ENCODE results near the gene COG7.

The COG7 gene

DNA sequence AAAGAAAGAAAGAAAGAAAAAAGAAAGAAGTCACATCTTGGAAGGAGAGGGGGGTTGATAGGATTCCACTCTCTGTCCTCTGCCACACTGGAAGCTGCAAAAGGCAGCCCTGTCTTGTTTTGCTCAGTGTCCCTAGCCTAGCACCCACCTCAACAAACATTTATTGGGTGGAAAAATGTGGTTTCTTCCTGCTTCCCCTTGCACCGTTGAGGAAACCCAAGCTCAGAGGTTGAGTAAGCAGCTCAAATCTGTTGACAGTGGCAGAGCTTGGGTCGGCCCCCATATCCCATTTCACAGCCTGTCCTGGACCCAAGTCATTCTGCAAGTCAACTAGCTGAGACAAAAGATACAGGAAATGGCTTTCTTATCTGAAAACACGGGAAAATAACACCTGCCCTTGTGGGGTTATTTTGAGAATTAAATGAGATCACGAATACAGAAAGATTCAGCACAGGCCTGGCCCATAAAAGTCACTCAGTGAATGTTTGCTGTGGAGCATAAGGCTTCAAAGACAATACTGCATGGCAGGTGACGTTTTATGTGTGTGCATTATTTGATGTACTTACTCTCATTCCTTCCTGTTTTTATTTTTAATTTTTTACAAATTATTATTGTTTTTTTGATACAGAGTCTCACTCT, 87.3 kb downstream of the COG7 start:
- DNase-seq (ENCODE audit: low read depth in 2 of 3, low spot score in 1 of 3) = peak in 1 of 3 donors; percentile 8

DNA sequence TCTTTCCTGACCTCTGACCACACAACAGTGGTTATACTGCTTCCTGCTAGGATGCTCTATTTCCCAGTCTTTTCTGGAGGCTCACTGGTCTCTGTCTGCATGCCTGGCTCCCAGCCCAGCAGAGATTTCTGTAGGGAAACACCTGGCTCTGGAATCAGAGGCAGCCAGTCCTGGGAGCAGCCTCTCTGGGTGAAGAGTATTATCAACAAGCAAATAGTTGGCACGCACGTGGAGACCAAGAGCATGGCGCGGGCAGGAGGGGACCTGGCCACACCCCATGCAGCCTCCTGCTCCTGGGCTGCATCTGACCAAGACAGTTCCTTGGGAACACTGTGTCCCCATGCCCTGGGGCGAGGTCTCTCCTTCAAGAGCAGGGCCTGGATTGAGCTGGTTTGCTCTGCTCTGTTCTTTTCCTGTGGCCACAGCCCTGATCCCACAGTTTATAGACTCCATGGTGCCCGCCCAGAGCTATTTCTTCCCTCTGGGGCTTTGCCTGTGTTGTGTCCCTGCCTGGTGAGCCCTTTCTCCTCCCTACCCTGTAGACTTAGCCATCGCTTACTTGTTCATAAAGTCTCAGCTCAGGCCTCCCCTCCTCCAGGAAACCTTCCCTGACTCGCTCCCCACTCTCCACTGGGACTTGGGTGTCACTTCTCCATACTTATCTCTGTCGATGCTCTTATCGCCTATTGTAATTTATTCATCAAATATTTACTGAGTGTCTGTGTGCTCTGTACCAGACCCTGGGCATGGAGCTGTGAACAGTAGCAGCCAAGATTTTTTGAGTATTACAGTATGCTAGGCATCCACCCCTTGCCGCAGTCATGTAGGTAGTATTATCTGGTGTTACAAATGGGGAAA, 90.3 kb downstream of the COG7 start:
- DNase-seq (ENCODE audit: low read depth in 2 of 3, low spot score in 1 of 3) = no peak

GRCh38 chr16:23359092-23359760, 93.8 kb downstream of the COG7 start:
- no peak for DNase-seq (ENCODE audit: low read depth in 2 of 3, low spot score in 1 of 3)

- DNase-seq (ENCODE audit: low read depth in 2 of 3, low spot score in 1 of 3) = no peak
Measured at GRCh38 chr16:23357761-23358290, 95.2 kb downstream of the COG7 start.

DNA sequence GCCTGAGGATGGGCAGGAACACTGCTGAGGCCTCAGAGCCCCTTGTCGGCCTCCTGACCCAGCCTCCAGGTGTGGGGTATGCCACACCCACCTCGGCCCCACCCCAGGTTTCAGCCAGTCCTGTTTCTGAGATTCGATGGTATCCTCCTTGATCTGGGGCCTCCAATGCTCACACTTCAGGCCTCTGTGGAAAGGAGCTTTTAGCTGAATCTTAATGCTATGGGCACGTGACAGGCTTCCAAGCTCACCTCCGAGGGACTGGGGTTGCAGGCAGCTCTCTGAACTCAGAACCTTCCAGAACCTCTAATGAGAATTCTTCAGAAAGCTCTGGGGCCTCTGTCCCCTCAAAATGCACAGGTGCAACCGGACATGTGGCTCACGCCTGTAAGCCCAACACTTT, 96.0 kb downstream of the COG7 start:
- DNase-seq (ENCODE audit: low read depth in 2 of 3, low spot score in 1 of 3) = no peak

- no peak for DNase-seq (ENCODE audit: low read depth in 2 of 3, low spot score in 1 of 3)
Measured at GRCh38 chr16:23355106-23355670, 97.8 kb downstream of the COG7 start.

DNA sequence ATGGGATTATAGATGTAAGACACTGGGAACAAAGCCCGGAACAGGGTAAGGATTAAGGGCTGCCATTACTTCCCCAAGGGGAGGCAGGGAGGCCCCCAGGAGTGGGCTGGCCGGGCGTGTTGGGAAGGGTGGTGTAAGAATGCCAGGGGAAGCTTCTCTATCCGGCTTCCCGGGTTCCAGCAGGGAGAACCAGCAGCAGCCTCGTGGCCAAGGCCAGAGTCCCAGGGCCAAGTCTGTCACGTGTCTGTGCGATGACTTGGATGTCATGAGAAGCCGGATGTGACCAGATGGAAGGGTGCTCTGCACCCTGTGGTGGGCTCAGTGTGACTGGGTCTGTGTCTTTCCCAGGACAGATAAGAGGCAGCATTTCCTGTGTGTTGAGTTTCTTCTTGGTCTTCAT, 98.7 kb downstream of the COG7 start:
- no peak for DNase-seq (ENCODE audit: low read depth in 2 of 3, low spot score in 1 of 3)

DNA sequence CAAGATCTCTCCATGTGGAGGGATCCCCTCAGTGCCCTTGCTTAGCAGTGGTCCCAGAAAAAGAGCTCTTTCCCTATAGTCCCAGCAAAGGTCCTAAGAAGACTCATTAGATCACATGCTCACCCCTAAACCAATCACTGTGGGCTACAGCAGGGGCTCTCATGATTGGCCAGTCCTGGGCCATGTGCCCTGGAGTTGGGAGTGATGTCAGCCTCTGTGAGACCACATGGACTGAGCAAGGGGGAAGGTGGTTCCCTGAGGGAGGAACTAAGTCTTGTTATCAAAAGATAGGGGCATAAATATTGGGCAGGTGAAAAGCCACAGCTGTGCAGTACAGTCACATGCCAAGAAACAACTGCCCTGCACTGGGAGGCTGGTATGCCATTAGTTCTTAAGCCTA, 99.5 kb downstream of the COG7 start:
- no peak for DNase-seq (ENCODE audit: low read depth in 2 of 3, low spot score in 1 of 3)

- no peak for DNase-seq (ENCODE audit: low read depth in 2 of 3, low spot score in 1 of 3)
Measured at GRCh38 chr16:23351360-23351759, 101.6 kb downstream of the COG7 start.

DNA sequence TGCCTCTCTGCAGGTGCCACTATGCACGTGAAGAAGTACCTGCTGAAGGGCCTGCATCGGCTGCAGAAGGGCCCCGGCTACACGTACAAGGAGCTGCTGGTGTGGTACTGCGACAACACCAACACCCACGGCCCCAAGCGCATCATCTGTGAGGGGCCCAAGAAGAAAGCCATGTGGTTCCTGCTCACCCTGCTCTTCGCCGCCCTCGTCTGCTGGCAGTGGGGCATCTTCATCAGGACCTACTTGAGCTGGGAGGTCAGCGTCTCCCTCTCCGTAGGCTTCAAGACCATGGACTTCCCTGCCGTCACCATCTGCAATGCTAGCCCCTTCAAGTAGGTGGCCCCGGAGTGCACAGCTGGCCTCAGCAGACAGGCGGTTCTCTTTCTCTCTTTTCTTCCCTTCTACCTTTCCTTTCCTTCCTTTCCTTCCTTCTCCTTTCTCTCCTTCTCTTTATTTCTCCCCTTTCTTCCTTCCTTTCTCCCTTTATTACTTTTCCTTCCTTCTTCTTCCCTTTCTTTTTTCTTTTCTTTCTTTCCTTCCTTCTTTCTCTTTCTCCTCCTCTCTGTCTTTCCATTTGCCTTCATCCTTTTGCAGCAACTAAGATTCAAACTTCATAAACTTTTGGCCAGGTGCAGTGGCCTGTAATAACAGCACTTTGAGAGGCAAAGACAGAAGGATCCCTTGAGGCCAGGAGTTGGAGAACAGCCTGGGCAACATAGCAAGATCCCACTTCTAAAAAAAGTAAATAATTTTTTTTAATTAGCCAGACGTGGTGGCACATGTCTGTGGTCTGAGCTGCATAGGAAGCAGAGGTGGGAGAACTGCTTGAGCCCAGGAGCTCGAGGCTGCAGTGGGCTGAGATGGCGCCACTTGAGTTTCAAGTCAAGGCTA, 104.2 kb downstream of the COG7 start:
- DNase-seq (ENCODE audit: low read depth in 2 of 3, low spot score in 1 of 3) = no peak

GRCh38 chr16:23345237-23345636, 107.8 kb downstream of the COG7 start:
- DNase-seq (ENCODE audit: low read depth in 2 of 3, low spot score in 1 of 3) = no peak

DNA sequence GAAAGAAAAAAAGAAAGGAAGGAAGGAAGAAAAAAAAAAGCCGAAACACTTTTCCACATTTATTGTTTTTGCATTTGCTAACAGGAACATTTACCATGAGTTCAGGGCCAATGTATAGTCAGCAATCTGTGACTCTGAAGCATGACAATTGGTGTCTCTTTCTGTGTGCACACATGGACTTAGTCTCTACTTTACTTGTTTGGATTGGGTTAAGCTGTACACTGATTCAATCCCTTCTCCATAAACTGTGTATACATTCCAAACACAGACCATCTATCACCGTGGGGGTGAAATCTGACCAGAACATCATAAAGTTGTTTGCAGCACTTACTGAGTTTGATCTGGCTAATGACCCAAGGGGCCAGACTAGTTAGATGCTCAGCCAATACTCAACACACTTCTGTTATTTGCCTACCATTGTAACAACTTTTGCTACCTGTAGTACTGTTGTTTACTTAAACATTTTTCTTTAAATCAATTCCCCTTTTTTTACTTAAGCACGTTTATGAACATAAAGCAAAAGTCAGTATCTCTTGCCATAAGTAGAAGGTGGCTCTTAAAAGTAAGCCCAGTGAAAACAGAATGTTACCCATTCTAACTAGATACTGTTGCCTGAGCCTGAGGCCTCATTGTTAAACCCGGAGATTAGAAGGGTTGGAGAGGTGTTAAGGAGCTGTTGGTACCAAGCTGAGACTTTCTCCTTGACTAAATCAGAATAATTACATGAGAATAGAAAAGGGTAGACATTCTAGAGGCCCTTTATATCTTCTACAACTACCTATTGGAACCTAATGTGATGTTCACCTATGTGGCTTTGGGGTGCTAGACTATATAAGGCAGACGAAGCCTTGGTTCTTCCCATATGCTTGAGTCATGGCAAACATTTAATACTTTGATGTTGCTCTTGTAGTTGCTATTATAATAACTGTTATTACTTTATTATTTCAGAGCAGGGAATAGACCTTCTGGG, 109.1 kb downstream of the COG7 start:
- DNase-seq (ENCODE audit: low read depth in 2 of 3, low spot score in 1 of 3) = no peak

DNA sequence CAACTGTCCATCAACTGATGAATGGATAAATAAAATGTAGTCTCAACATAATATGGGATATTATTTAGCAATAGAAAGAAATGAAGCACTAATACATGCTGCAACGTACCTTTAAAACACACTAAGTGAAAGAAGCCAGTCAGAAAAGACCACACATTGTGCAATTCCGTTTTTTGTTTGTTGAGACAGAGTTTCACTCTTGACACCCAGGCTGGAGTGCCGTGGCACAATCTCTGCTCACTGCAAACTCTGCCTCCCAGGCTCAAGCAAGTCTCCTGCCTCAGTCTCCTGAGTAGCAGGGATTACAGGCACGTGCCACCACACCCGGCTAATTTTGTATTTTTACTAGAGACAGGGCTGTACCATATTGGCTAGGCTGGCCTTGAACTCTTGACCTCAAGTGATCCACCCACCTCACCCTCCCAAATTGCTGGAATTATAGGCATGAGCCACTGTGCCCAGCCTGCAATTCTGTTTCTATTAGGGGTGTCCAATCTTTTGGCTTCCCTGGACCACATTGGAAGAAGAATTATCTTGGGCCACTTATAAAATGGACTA, 110.8 kb downstream of the COG7 start:
- no peak for DNase-seq (ENCODE audit: low read depth in 2 of 3, low spot score in 1 of 3)

DNA sequence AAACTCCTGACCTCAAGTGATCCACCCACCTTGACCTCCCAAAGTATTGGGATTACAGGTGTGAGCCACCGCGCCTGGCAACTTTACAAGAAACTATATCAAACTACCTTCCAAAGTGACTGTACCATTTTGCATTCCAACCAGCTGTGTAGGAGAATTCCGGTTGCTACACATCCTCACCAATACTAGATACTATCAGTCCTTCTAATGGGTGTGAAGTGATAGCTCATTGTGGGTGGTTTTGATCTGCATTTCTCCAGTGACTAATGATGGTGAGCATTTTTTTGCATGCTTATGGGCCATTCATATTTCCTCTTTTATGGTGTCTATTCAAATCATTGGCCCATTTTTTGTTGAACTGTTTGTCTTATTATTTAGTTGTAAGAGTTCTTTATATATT, 113.2 kb downstream of the COG7 start:
- DNase-seq (ENCODE audit: low read depth in 2 of 3, low spot score in 1 of 3) = no peak

Measured in stimulated activated CD4-positive, alpha-beta T cell treated with anti-CD3 and anti-CD28 coated beads, Interleukin-12 subunit alpha, Interleukin-12 subunit beta, amount 100 ng/mL, for 48 hours (primary cell).